Measurements from ENCODE around the gene PLXND1. TPM values are rescaled to one million over a fixed set of nuclear protein-coding genes. Genes with fewer than 3 reads are reported as not detected.

PLXND1 gene
- total RNA-seq, 2 donors from 2014 or later: 73.1 to 83.2 TPM

DNA sequence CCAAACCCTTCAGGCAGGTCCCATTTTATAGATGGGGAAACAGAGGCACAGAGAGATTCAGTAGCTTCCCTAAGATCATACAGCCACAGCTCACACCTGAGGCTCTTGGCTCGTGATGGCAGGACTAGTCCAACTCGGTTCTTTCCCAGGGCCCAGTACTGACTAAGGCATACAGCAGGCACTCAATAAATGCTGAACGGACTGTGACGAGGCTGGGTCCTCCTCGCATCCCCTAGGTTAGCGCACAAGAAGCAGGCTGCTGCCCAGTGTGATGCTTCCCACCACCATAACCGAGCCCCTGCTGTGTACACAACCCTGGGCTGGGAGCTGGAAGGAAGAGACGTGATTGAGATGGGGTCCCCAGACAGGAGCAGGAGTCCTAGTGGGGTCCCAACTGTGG lies 24.9 kb downstream of the PLXND1 start:
- no peak for TF ChIP-seq CTCF (conservative IDR thresholded peaks at IDR 0.05)

GRCh38 chr3:129579991-129580390 lies 26.5 kb downstream of the PLXND1 start:
- no peaks in the 10 kb centered on the region for H3K9me3 Mint-ChIP-seq
- H3K27me3 Mint-ChIP-seq (ENCODE audit: insufficient read depth): no peaks in the 10 kb centered on the region
- H3K4me3 Mint-ChIP-seq: no peak overlapping the region
- no peak overlapping the region for H3K4me3 ChIP-seq (ENCODE audit: low read length)
- no peak for DNase-seq
- TF ChIP-seq CTCF (conservative IDR thresholded peaks at IDR 0.05): no peak
- H3K4me1 Mint-ChIP-seq: peaks cover 15% of the 10 kb centered on the region
- no peaks in the 10 kb centered on the region for H3K27me3 ChIP-seq (ENCODE audit: control insufficient read depth, insufficient read depth, low read length, poor library complexity, severe bottlenecking)
- no peak overlapping the region for H3K27ac ChIP-seq (ENCODE audit: low read depth, low read length)
- H3K27ac Mint-ChIP-seq: peak overlapping the region; percentile 17
- no peaks in the 10 kb centered on the region for H3K9me3 ChIP-seq (ENCODE audit: control insufficient read depth, low read length)
- no peak overlapping the region for H3K9ac ChIP-seq (ENCODE audit: extremely low read depth, low read length, poor library complexity, severe bottlenecking)
- H3K4me1 ChIP-seq (ENCODE audit: control insufficient read depth, insufficient read depth, low read length): peaks cover 3% of the 10 kb centered on the region
- H3K36me3 ChIP-seq (ENCODE audit: control insufficient read depth, insufficient read depth, low read length): no peaks in the 10 kb centered on the region
- peaks cover 7% of the 10 kb centered on the region for H3K36me3 Mint-ChIP-seq (ENCODE audit: low read depth)
- 90 to 100% methylated on average over 3 to 10 of the region's 10 CpGs for WGBS, 2 experiments (ENCODE audit: insufficient coverage in 1 of 2, insufficient read length in 1 of 2)

More for the DNA sequence above, 24.9 kb downstream of the PLXND1 start:
- no peaks in the 10 kb centered on the region for H3K27me3 ChIP-seq (ENCODE audit: control insufficient read depth, insufficient read depth, low read length, poor library complexity, severe bottlenecking)
- no peaks in the 10 kb centered on the region for H3K27me3 Mint-ChIP-seq (ENCODE audit: insufficient read depth)
- WGBS, 2 experiments (ENCODE audit: insufficient coverage in 1 of 2, insufficient read length in 1 of 2): 93% methylated on average over 7 to 8 of the region's 8 CpGs
- H3K27ac ChIP-seq (ENCODE audit: low read depth, low read length): no peak overlapping the region
- H3K27ac Mint-ChIP-seq: no peak overlapping the region
- peaks cover 4% of the 10 kb centered on the region for H3K4me1 Mint-ChIP-seq
- DNase-seq: no peak
- H3K36me3 ChIP-seq (ENCODE audit: control insufficient read depth, insufficient read depth, low read length): peaks cover 3% of the 10 kb centered on the region
- H3K4me3 Mint-ChIP-seq: no peak overlapping the region
- H3K4me3 ChIP-seq (ENCODE audit: low read length): no peak overlapping the region
- no peaks in the 10 kb centered on the region for H3K9me3 Mint-ChIP-seq
- H3K9ac ChIP-seq (ENCODE audit: extremely low read depth, low read length, poor library complexity, severe bottlenecking): no peak overlapping the region
- H3K9me3 ChIP-seq (ENCODE audit: control insufficient read depth, low read length): no peaks in the 10 kb centered on the region
- peaks cover 13% of the 10 kb centered on the region for H3K36me3 Mint-ChIP-seq (ENCODE audit: low read depth)
- peaks cover 3% of the 10 kb centered on the region for H3K4me1 ChIP-seq (ENCODE audit: control insufficient read depth, insufficient read depth, low read length)

DNA sequence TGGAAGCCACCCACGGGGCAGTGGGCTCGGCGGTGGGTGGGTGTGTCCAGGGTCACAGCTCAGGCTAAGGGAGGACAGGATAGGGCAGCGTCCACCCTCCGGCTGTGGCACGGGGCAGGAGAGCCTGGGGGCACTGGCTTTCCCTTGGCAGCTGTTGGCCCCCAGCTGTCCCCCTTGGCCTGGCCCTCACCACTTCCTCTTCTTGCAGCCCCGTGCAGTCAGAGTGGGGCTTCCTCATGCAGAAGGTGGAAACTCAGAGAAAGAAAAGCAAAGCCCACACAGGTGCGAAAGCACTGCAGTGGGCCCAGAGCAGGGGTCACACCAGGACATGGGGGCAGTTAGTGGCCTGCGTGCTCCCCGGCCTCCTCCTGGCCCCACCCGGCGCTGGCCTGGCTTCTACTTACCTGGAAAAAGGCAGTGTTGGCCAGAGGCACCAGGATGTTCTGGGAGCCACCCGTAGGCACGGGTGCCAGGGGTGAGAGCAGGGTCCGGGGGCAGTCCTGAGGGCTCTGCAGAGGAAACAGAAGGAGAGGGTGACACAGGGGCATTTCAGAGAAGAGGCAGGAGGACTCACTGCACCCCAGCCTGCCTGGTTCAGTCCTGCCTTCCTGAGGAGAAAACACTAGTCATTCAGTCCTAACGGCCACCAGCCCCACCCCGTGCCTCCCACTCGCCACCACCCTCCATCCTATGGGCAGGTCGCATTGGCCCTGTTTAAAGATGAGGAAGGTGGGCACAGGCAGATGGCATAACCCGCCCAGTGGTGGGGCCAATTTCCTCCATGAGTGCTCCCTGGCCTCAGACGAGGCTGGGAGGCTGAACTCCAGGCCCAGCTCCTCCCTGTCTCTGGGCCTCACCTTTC lies 28.3 kb downstream of the PLXND1 start:
- Mint-ChIP-seq H3K27ac (peak overlapping the region; percentile 30), H3K4me3 (no peak overlapping the region), H3K9me3 (no peaks in the 10 kb centered on the region), H3K4me1 (peaks cover 15% of the 10 kb centered on the region), H3K36me3 (ENCODE audit: low read depth) (peaks cover 1% of the 10 kb centered on the region), H3K27me3 (ENCODE audit: insufficient read depth) (no peaks in the 10 kb centered on the region)
- Histone ChIP-seq H3K27ac (ENCODE audit: low read depth, low read length) (no peak overlapping the region), H3K27me3 (ENCODE audit: control insufficient read depth, insufficient read depth, low read length, poor library complexity, severe bottlenecking) (no peaks in the 10 kb centered on the region), H3K9ac (ENCODE audit: extremely low read depth, low read length, poor library complexity, severe bottlenecking) (no peak overlapping the region), H3K4me3 (ENCODE audit: low read length) (no peak overlapping the region), H3K36me3 (ENCODE audit: control insufficient read depth, insufficient read depth, low read length) (no peaks in the 10 kb centered on the region), H3K4me1 (ENCODE audit: control insufficient read depth, insufficient read depth, low read length) (peaks cover 3% of the 10 kb centered on the region), H3K9me3 (ENCODE audit: control insufficient read depth, low read length) (no peaks in the 10 kb centered on the region)
- DNase-seq: no peak
- TF ChIP-seq CTCF (conservative IDR thresholded peaks at IDR 0.05): no peak
- WGBS, 2 experiments (ENCODE audit: insufficient coverage in 1 of 2, insufficient read length in 1 of 2): 91 to 94% methylated on average over 14 to 21 of the region's 21 CpGs
